Activated CD8-positive, alpha-beta memory T cell treated with anti-CD3 and anti-CD28 coated beads, Interleukin-2, amount 10 ng/mL, durations not matched to agents 7 days and 5 days (primary cell): ENCODE measurements around the gene FSD1. TPM values are rescaled to one million over a fixed set of nuclear protein-coding genes. Genes with fewer than 3 reads are reported as not detected.

ENCODE experiments used
- ATAC-seq: fragments of 150-1000 bp; cut with Tn5 transposase; one replicate; pipeline ENCODE4 v1.10.0; 2021; ENCODE audit warnings: moderate library complexity
- CTCF ChIA-PET: fragments of 350-600 bp; sonication (Branson Sonifier 250); formaldehyde crosslinking; loops from one replicate; lab custom pipeline; 2021; ENCODE audit warnings: antibody characterized with exemption; lab: Charles Lee
- DNase-seq: peaks from one replicate; pipeline ENCODE4 v3.0.0-alpha.2; 2020
- H3K27ac Mint-ChIP-seq: one replicate; pipeline ENCODE4 v1.8.0; 2021; ENCODE audit warnings: mild to moderate bottlenecking, mixed read lengths
- H3K27me3 Mint-ChIP-seq: one replicate; pipeline ENCODE4 v1.8.0; 2021; ENCODE audit warnings: mixed read lengths
- H3K36me3 Mint-ChIP-seq: one replicate; pipeline ENCODE4 v1.8.0; 2021; ENCODE audit warnings: mild to moderate bottlenecking, mixed read lengths
- H3K4me1 Mint-ChIP-seq: one replicate; pipeline ENCODE4 v1.8.0; 2021; ENCODE audit warnings: mixed read lengths
- H3K4me3 Mint-ChIP-seq: one replicate; pipeline ENCODE4 v1.8.0; 2021; ENCODE audit warnings: mild to moderate bottlenecking, moderate library complexity, mixed read lengths
- H3K9me3 Mint-ChIP-seq: one replicate; pipeline ENCODE4 v1.8.0; 2022; ENCODE audit warnings: low read depth, mixed read lengths
- total RNA-seq, 2 experiments: library from RNA; stranded (reverse); gene quantifications; one replicate each; pipeline ENCODE4 v1.2.3, GENCODE V29; 2021

Gene FSD1
- 10 to 100 TPM; 24.7 to 30.6 TPM for total RNA-seq

GRCh38 chr19:4304538-4305256 lies at the start of gene FSD1:
Gene FSD1, plus strand, starts transcription at chr19:4304598. Its CDS starts 149 bp downstream, at chr19:4304747.
- H3K9me3 Mint-ChIP-seq: no peaks in the 10 kb centered on the region
- CTCF ChIA-PET: interaction anchor here (1.0 to 1.8 kb wide), 5 partner anchors 33 to 608 kb away, joined by 3 to 8 read pairs (median 4); partner anchors contain the start of gene STAP2
- no peaks in the 10 kb centered on the region for H3K27me3 Mint-ChIP-seq
- peak within 1 kb of the TSS; percentile 87 for H3K27ac Mint-ChIP-seq
- DNase-seq (peak; percentile 86), ATAC-seq (peak; percentile 92)
- H3K36me3 Mint-ChIP-seq: no peaks in the 10 kb centered on the region
- H3K4me3 Mint-ChIP-seq: peak within 1 kb of the TSS; percentile 65
- peaks cover 34% of the 10 kb centered on the region for H3K4me1 Mint-ChIP-seq

- no peaks in the 10 kb centered on the region for H3K27me3 Mint-ChIP-seq
- H3K4me1 Mint-ChIP-seq: no peaks in the 10 kb centered on the region
- CTCF ChIA-PET: interaction anchor here (1.3 to 1.5 kb wide), 3 partner anchors 9 to 96 kb away, joined by 4 to 8 read pairs (median 5); partner anchors contain the start of gene YJU2
- peaks cover 63% of the 10 kb centered on the region for H3K36me3 Mint-ChIP-seq
- DNase-seq (no peak), ATAC-seq (no peak)
- H3K4me3 Mint-ChIP-seq: no peak overlapping the region
- no peak overlapping the region for H3K27ac Mint-ChIP-seq
- peaks cover 5% of the 10 kb centered on the region for H3K9me3 Mint-ChIP-seq
Observed at GRCh38 chr19:4256563-4256962, 47.8 kb upstream of the FSD1 start.

- Mint-ChIP-seq H3K27ac (no peak overlapping the region), H3K36me3 (peaks cover 58% of the 10 kb centered on the region), H3K27me3 (no peaks in the 10 kb centered on the region), H3K4me1 (no peaks in the 10 kb centered on the region), H3K4me3 (no peak overlapping the region), H3K9me3 (peaks cover 5% of the 10 kb centered on the region)
- ATAC-seq (no peak), DNase-seq (no peak)
- CTCF ChIA-PET: interaction anchor here (1.3 to 1.5 kb wide), 3 partner anchors 10 to 95 kb away, joined by 4 to 8 read pairs (median 5); partner anchors contain the start of gene YJU2
Observed at GRCh38 chr19:4257025-4257424, 47.4 kb upstream of the FSD1 start.

- Mint-ChIP-seq H3K27ac (no peak overlapping the region), H3K9me3 (peaks cover 5% of the 10 kb centered on the region), H3K27me3 (no peaks in the 10 kb centered on the region), H3K4me3 (no peak overlapping the region), H3K36me3 (peaks cover 49% of the 10 kb centered on the region), H3K4me1 (peaks cover 1% of the 10 kb centered on the region)
- CTCF ChIA-PET: no interaction called here
- DNase-seq (no peak), ATAC-seq (no peak)
Observed at GRCh38 chr19:4258181-4258580, 46.2 kb upstream of the FSD1 start.

- H3K4me3 Mint-ChIP-seq: no peak overlapping the region
- H3K27me3 Mint-ChIP-seq: no peaks in the 10 kb centered on the region
- CTCF ChIA-PET: interaction anchor here (2.2 kb wide), 1 partner anchor 92 kb away, joined by 6 read pairs; no protein-coding TSS in a partner anchor
- H3K9me3 Mint-ChIP-seq: no peaks in the 10 kb centered on the region
- no peak for ATAC-seq
- peaks cover 34% of the 10 kb centered on the region for H3K36me3 Mint-ChIP-seq
- DNase-seq: no peak
- H3K27ac Mint-ChIP-seq: peak overlapping the region; percentile 48
- H3K4me1 Mint-ChIP-seq: peaks cover 23% of the 10 kb centered on the region
Observed at GRCh38 chr19:4260613-4261191, 43.7 kb upstream of the FSD1 start.

GRCh38 chr19:4264812-4265211 lies 39.6 kb upstream of the FSD1 start:
- ATAC-seq (peak; percentile 46), DNase-seq (no peak)
- H3K4me3 Mint-ChIP-seq: peak overlapping the region; percentile 30
- no peaks in the 10 kb centered on the region for H3K9me3 Mint-ChIP-seq
- no peaks in the 10 kb centered on the region for H3K27me3 Mint-ChIP-seq
- CTCF ChIA-PET: interaction anchor here (0.6 to 7.9 kb wide), 6 partner anchors 34 to 277 kb away, joined by 3 to 125 read pairs (median 4); partner anchors contain the start of gene MPND
- peaks cover 36% of the 10 kb centered on the region for H3K4me1 Mint-ChIP-seq
- peaks cover 30% of the 10 kb centered on the region for H3K36me3 Mint-ChIP-seq
- H3K27ac Mint-ChIP-seq: peak overlapping the region; percentile 88

GRCh38 chr19:4266253-4267000 lies 38.0 kb upstream of the FSD1 start:
- Mint-ChIP-seq H3K36me3 (peaks cover 30% of the 10 kb centered on the region), H3K9me3 (no peaks in the 10 kb centered on the region), H3K27ac (peak overlapping the region; percentile 50), H3K4me3 (no peak overlapping the region), H3K4me1 (peaks cover 36% of the 10 kb centered on the region), H3K27me3 (no peaks in the 10 kb centered on the region)
- CTCF ChIA-PET: interaction anchor here (0.6 to 7.9 kb wide), 46 partner anchors 9 to 1316 kb away, joined by 3 to 125 read pairs (median 5); partner anchors contain the start of genes CHAF1A, FSD1, MPND and SH3GL1
- DNase-seq (no peak), ATAC-seq (no peak)

- peak; percentile 69 for ATAC-seq
Observed at GRCh38 chr19:4267101-4267900, 37.1 kb upstream of the FSD1 start.

GRCh38 chr19:4267901-4268815 lies 36.2 kb upstream of the FSD1 start:
- Mint-ChIP-seq H3K4me1 (peaks cover 35% of the 10 kb centered on the region), H3K27me3 (no peaks in the 10 kb centered on the region), H3K36me3 (peaks cover 37% of the 10 kb centered on the region), H3K4me3 (no peak overlapping the region), H3K9me3 (no peaks in the 10 kb centered on the region), H3K27ac (no peak overlapping the region)
- DNase-seq (no peak), ATAC-seq (no peak)
- CTCF ChIA-PET: interaction anchor here (0.7 to 7.9 kb wide), 35 partner anchors 10 to 741 kb away, joined by 3 to 125 read pairs (median 7); partner anchors contain the start of genes CHAF1A, FSD1, MPND and SH3GL1

More at GRCh38 chr19:4267101-4267900, 37.1 kb upstream of the FSD1 start:
- CTCF ChIA-PET: interaction anchor here (0.6 to 7.9 kb wide), 57 partner anchors 8 to 1317 kb away, joined by 3 to 125 read pairs (median 4); partner anchors contain the start of genes CHAF1A, FSD1, MPND and SH3GL1
- no peaks in the 10 kb centered on the region for H3K9me3 Mint-ChIP-seq
- H3K4me3 Mint-ChIP-seq: no peak overlapping the region
- peak overlapping the region; percentile 35 for H3K27ac Mint-ChIP-seq
- peaks cover 36% of the 10 kb centered on the region for H3K4me1 Mint-ChIP-seq
- H3K36me3 Mint-ChIP-seq: peaks cover 38% of the 10 kb centered on the region
- peak; percentile 75 for DNase-seq
- H3K27me3 Mint-ChIP-seq: no peaks in the 10 kb centered on the region

GRCh38 chr19:4268816-4269430 lies 35.5 kb upstream of the FSD1 start:
- Mint-ChIP-seq H3K4me3 (no peak overlapping the region), H3K27ac (no peak overlapping the region), H3K9me3 (no peaks in the 10 kb centered on the region), H3K36me3 (peaks cover 34% of the 10 kb centered on the region), H3K4me1 (peaks cover 29% of the 10 kb centered on the region), H3K27me3 (no peaks in the 10 kb centered on the region)
- CTCF ChIA-PET: interaction anchor here (1.1 to 7.9 kb wide), 9 partner anchors 9 to 256 kb away, joined by 4 to 125 read pairs (median 19); partner anchors contain the start of genes MPND and STAP2
- DNase-seq: no peak
- no peak for ATAC-seq

- ATAC-seq (no peak), DNase-seq (no peak)
- H3K27me3 Mint-ChIP-seq: peaks cover 5% of the 10 kb centered on the region
- CTCF ChIA-PET: interaction anchor here (0.8 kb wide), 1 partner anchor 80 kb away, joined by 3 read pairs; no protein-coding TSS in a partner anchor
- no peak overlapping the region for H3K27ac Mint-ChIP-seq
- no peak overlapping the region for H3K4me3 Mint-ChIP-seq
- peaks cover 19% of the 10 kb centered on the region for H3K36me3 Mint-ChIP-seq
- H3K4me1 Mint-ChIP-seq: no peaks in the 10 kb centered on the region
- no peaks in the 10 kb centered on the region for H3K9me3 Mint-ChIP-seq
Observed at GRCh38 chr19:4272894-4273293, 31.5 kb upstream of the FSD1 start.
